PC-3 (cell line): ENCODE measurements around the gene RDM1. TPM values are rescaled to one million over a fixed set of nuclear protein-coding genes. Genes with fewer than 3 reads are reported as not detected.
"Not testable (repeated sequence)": the region's sequence is repeated elsewhere in the genome, so short reads cannot be mapped to it uniquely, and the experiment has no call there.

Source experiments
- ATAC-seq: fragments of 200-7000 bp; cut with Tn5 transposase; 2 replicates; pipeline ENCODE4 v1.9.1; 2020; ENCODE audit warnings: mild to moderate bottlenecking, moderate library complexity
- BruUV-seq: library from RNA; stranded (reverse); fragments of 400-500 nt; replicated peaks from 2 replicates; lab custom pipeline; 2021; lab: Mats Ljungman, UMichigan
- CTCF ChIA-PET: fragments of 300-600 bp; sonication (Branson Sonifier 250); formaldehyde crosslinking; loops from one replicate; lab custom pipeline; 2022; ENCODE audit warnings: antibody characterized with exemption; lab: Charles Lee
- POLR2A ChIA-PET: fragments of 300-600 bp; sonication (Branson Sonifier 250); formaldehyde crosslinking; loops from one replicate; lab custom pipeline; 2022; ENCODE audit warnings: antibody characterized with exemption; ENCODE audit not compliant: unreplicated experiment; lab: Charles Lee
- DNase-seq: peaks from one replicate; pipeline ENCODE4 v3.0.0-alpha.2; 2015
- H2AFZ ChIP-seq: fragments of 300-600 bp; sonication (generic); 2 replicates; pipeline ENCODE4 v1.6.0; 2016; ENCODE audit warnings: antibody characterized with exemption, low read length
- H3F3A ChIP-seq: fragments of 300-600 bp; sonication (generic); one replicate; pipeline ENCODE4 v1.6.0; 2017; ENCODE audit warnings: antibody characterized with exemption, low read length, control low read depth, mild to moderate bottlenecking; ENCODE audit not compliant: unreplicated experiment
- H3K27ac ChIP-seq: fragments of 300-600 bp; sonication (generic); 2 replicates; pipeline ENCODE4 v1.5.1; 2016; ENCODE audit warnings: mild to moderate bottlenecking, low read length
- H3K27me3 ChIP-seq: fragments of 300-600 bp; sonication (generic); 2 replicates; pipeline ENCODE4 v1.6.1; 2016; ENCODE audit warnings: low read length, mixed read lengths
- H3K36me3 ChIP-seq: fragments of 300-600 bp; sonication (generic); 2 replicates; pipeline ENCODE4 v1.6.1; 2016; ENCODE audit warnings: low read depth, mixed run types, low read length, mixed read lengths
- H3K4me1 ChIP-seq: fragments of 300-600 bp; sonication (generic); 2 replicates; pipeline ENCODE4 v1.5.1; 2016; ENCODE audit warnings: low read length; ENCODE audit not compliant: insufficient read depth
- H3K4me2 ChIP-seq: fragments of 300-600 bp; sonication (generic); 2 replicates; pipeline ENCODE4 v1.6.0; 2016; ENCODE audit warnings: low read length
- H3K4me3 ChIP-seq: fragments of 300-600 bp; sonication (generic); 2 replicates; pipeline ENCODE4 v1.5.1; 2016; ENCODE audit warnings: mild to moderate bottlenecking, low read length, mixed read lengths
- H3K79me2 ChIP-seq: fragments of 300-600 bp; sonication (generic); 2 replicates; pipeline ENCODE4 v1.6.1; 2017; ENCODE audit warnings: low read length, mixed read lengths
- H3K9ac ChIP-seq: fragments of 300-600 bp; sonication (generic); 2 replicates; pipeline ENCODE4 v1.6.0; 2016; ENCODE audit warnings: mild to moderate bottlenecking, low read length
- H3K9me2 ChIP-seq: fragments of 300-600 bp; sonication (generic); replicated peaks from 2 replicates; pipeline ENCODE4 v1.6.1; 2016; ENCODE audit warnings: mixed run types, low read length, mixed read lengths
- H3K9me3 ChIP-seq: fragments of 300-600 bp; sonication (generic); 2 replicates; pipeline ENCODE4 v1.6.1; 2016; ENCODE audit warnings: low read length, mixed read lengths
- H4K20me1 ChIP-seq: fragments of 300-600 bp; sonication (generic); 2 replicates; pipeline ENCODE4 v1.6.1; 2016; ENCODE audit warnings: low read length, mixed read lengths
- EZH2 ChIP-seq: fragments of 300-600 bp; sonication (generic); IDR thresholded peaks from one replicate; pipeline ENCODE4 v1.6.1; 2017; ENCODE audit warnings: antibody characterized with exemption, mild to moderate bottlenecking, low read length; ENCODE audit not compliant: unreplicated experiment
- EZH2phosphoT487 ChIP-seq: fragments of 300-600 bp; sonication (generic); IDR thresholded peaks from 2 replicates; pipeline ENCODE4 v1.6.1; 2018; ENCODE audit warnings: mild to moderate bottlenecking, antibody characterized with exemption, low read length, borderline replicate concordance
- intact Hi-C: fragments of 100-400 bp; cut with micrococcal nuclease; formaldehyde crosslinking; loops from 2 replicates; pipeline ENCODE4 v1.9.0; 2023
- total RNA-seq: library from RNA; depleted of rRNA; stranded (reverse); fragments of >200 nt; gene quantifications from 2 replicates; pipeline ENCODE4 v1.2.3, GENCODE V29; 2014
- TF ChIP-seq, protein P1 (sequence below): fragments of 300-600 bp; sonication (generic); conservative IDR thresholded peaks from 2 replicates; pipeline ENCODE4 v1.5.1; 2017; ENCODE audit warnings: antibody characterized with exemption, low read depth, mild to moderate bottlenecking, low read length

The RDM1 gene
- total RNA-seq, 1 experiment from 2014 or later: 2.0 TPM

DNA sequence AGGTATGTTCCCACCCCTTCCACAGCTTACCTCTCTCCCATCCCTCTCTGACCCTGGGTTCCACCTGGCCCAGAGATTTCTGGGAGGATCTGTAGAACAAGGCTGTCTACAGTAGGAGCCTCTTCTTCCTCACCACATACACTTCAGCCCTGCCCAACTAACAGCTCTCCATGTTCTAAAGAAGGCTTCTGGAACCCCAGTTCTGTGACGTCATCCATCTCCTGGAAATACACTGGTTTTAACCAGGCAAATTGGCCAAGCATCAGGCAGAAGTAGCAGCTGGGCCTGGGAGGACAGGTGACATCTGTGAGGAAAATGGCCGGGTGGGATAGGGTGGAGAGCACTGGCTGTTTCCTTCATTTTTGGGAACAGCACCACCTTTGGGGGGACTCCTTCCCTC, 13.0 kb upstream of the RDM1 start, which contains the start of gene LYZL6:
TSS of gene LYZL6 (minus strand) at position 177 of the 400 bp plus-strand sequence. CDS start 4,357 bp downstream, outside the sequence.
- Histone ChIP-seq H3F3A (no peaks in the 10 kb centered on the region), H3K9me2 (no peaks in the 10 kb centered on the region), H4K20me1 (no peaks in the 10 kb centered on the region), H3K36me3 (no peaks in the 10 kb centered on the region), H3K4me3 (no peak within 1 kb of the TSS), H3K27ac (no peak within 1 kb of the TSS), H2AFZ (no peak within 1 kb of the TSS), H3K4me2 (no peak within 1 kb of the TSS), H3K79me2 (no peaks in the 10 kb centered on the region), H3K4me1 (no peaks in the 10 kb centered on the region), H3K9ac (no peak within 1 kb of the TSS), H3K9me3 (no peaks in the 10 kb centered on the region), H3K27me3 (0 out of 2 replicates have a peak, but pooled peaks cover 7% of the 10 kb centered on the region)
- ATAC-seq: no peak
- TF ChIP-seq EZH2: no peak
- TF ChIP-seq, protein P1, sequence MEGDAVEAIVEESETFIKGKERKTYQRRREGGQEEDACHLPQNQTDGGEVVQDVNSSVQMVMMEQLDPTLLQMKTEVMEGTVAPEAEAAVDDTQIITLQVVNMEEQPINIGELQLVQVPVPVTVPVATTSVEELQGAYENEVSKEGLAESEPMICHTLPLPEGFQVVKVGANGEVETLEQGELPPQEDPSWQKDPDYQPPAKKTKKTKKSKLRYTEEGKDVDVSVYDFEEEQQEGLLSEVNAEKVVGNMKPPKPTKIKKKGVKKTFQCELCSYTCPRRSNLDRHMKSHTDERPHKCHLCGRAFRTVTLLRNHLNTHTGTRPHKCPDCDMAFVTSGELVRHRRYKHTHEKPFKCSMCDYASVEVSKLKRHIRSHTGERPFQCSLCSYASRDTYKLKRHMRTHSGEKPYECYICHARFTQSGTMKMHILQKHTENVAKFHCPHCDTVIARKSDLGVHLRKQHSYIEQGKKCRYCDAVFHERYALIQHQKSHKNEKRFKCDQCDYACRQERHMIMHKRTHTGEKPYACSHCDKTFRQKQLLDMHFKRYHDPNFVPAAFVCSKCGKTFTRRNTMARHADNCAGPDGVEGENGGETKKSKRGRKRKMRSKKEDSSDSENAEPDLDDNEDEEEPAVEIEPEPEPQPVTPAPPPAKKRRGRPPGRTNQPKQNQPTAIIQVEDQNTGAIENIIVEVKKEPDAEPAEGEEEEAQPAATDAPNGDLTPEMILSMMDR: no peak
- no peak for TF ChIP-seq EZH2phosphoT487
- no peak for DNase-seq
- POLR2A ChIA-PET: no interaction called here
- intact Hi-C loops: no loop called here
- CTCF ChIA-PET: no interaction called here
- no TSS peak for BruUV-seq

DNA sequence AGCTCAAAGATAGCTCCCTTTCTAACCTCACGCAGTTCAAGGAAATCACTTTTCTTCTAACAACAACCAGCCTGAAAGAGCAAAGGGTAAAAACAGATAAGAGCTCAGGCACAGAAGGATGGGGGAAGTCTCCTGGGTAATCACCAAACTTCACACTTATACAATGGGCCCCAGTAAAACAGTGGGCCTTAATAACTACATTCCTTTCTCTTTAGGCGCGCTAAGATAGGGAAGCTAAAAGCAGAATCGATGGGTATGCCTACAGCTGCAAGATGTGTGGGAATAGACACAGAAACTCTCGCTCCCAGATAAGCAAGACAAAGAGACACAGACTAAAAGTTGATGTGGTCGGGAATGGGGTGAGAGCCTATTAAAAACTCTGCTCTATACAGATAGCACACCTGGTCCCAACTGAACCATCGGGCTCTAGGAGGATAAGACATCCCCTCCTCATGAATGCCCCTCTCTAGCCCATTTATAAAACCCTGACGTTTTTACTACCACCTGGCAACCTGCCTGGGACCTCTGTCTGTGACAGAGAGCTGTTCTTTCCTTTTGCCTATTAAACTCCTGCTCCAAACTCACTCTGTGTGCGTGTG, 12.1 kb upstream of the RDM1 start:
- H3K27me3 ChIP-seq: 0 out of 2 replicates have a peak, but pooled peaks cover 7% of the 10 kb centered on the region
- no peak overlapping the region for H2AFZ ChIP-seq
- no TSS peak for BruUV-seq
- H3K9ac ChIP-seq: no peak overlapping the region
- no peak for ATAC-seq
- H3K79me2 ChIP-seq: no peaks in the 10 kb centered on the region
- no peaks in the 10 kb centered on the region for H4K20me1 ChIP-seq
- H3K4me3 ChIP-seq: no peak overlapping the region
- no peak for DNase-seq
- H3K36me3 ChIP-seq: no peaks in the 10 kb centered on the region
- H3K9me3 ChIP-seq: no peaks in the 10 kb centered on the region
- TF ChIP-seq EZH2phosphoT487: no peak
- TF ChIP-seq, protein P1: no peak
- no peak for TF ChIP-seq EZH2
- CTCF ChIA-PET: no interaction called here
- H3K9me2 ChIP-seq: no peaks in the 10 kb centered on the region
- no peaks in the 10 kb centered on the region for H3F3A ChIP-seq
- H3K4me2 ChIP-seq: no peak overlapping the region
- intact Hi-C loops: no loop called here
- H3K27ac ChIP-seq: no peak overlapping the region
- POLR2A ChIA-PET: no interaction called here
- no peaks in the 10 kb centered on the region for H3K4me1 ChIP-seq

DNA sequence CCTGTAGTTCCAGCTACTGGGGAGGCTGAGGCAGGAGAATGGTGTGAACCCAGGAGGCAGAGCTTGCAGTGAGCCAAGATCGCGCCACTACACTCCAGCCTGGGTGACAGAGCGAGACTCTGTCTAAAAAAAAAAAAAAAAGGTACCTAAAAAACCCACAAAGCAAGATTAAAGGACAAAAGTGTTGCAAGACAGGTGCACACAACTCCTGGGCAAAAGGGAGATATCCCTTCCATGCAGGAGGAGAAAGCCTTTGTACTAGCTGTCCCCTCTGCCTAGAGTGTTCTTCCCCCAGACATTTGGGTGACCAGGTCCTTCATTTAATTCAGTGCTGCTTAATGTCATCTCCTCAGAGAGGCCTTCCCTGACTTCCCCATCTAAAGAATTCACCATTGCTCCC, 7.9 kb upstream of the RDM1 start:
- H3K36me3 ChIP-seq, H3K9ac ChIP-seq, H3K4me3 ChIP-seq, DNase-seq, H3K79me2 ChIP-seq, H3K4me2 ChIP-seq, CTCF ChIA-PET, H3K9me3 ChIP-seq, H3K9me2 ChIP-seq, H4K20me1 ChIP-seq, H3F3A ChIP-seq, ATAC-seq, BruUV-seq, H2AFZ ChIP-seq, H3K27ac ChIP-seq, H3K27me3 ChIP-seq, POLR2A ChIA-PET, intact Hi-C loops, H3K4me1 ChIP-seq: not testable (repeated sequence)
